NCI-H345 treated with DMSO at 0.1 percent for 48 hours (cell line): ENCODE measurements around the gene ZNF552.

ENCODE experiments used
- DNase-seq: peaks from one replicate; lab custom pipeline; 2025; ENCODE audit not compliant: unreplicated experiment; lab: John Stamatoyannopoulos, UW

The ZNF552 gene

GRCh38 chr19:57779220-57779845 lies 35.4 kb downstream of the ZNF552 start:
- DNase-seq, result no peak

GRCh38 chr19:57778336-57778735 lies 36.4 kb downstream of the ZNF552 start:
- DNase-seq, result no peak

GRCh38 chr19:57776764-57777296 lies 37.9 kb downstream of the ZNF552 start:
- DNase-seq, result no peak

- no peak for DNase-seq
These were observed 41.2 kb downstream of the ZNF552 start for GRCh38 chr19:57773488-57773887.

- DNase-seq, result no peak
These were observed 43.3 kb downstream of the ZNF552 start for GRCh38 chr19:57771417-57771816.

GRCh38 chr19:57769345-57770131 lies 45.2 kb downstream of the ZNF552 start, which contains the start of gene ZNF586:
Gene ZNF586 (plus strand): TSS chr19:57769676. CDS start chr19:57769843, 167 bp downstream.
- peak; percentile 23 for DNase-seq

GRCh38 chr19:57759096-57759495 lies 55.6 kb downstream of the ZNF552 start:
- no peak for DNase-seq

GRCh38 chr19:57757941-57758340 lies 56.8 kb downstream of the ZNF552 start:
- DNase-seq, result no peak
